HepG2 (cell line): ENCODE data around the gene KIR2DL1. TPM values are rescaled to one million over a fixed set of nuclear protein-coding genes. Genes with fewer than 3 reads are reported as not detected.

Source experiments
- ATAC-seq: fragments of 200-7000 bp; cut with Tn5 transposase; 3 replicates; pipeline ENCODE4 v1.9.1; 2020; ENCODE audit warnings: mild to moderate bottlenecking, moderate library complexity
- BruUV-seq: library from RNA; stranded (reverse); fragments of 400-500 nt; replicated peaks from 2 replicates; lab custom pipeline; 2021; lab: Mats Ljungman, UMichigan
- CTCF ChIA-PET: fragments of 300-600 bp; formaldehyde crosslinking; extraction: SDS; loops from one replicate; lab custom pipeline; 2021; ENCODE audit warnings: low total read pairs, inconsistent platforms, low intra/inter-chr PET ratio; lab: Yijun Ruan, JAX
- POLR2A ChIA-PET: fragments of 350-600 bp; sonication (Branson Sonifier 250); formaldehyde crosslinking; loops from one replicate; lab custom pipeline; 2020; ENCODE audit warnings: antibody characterized with exemption, inconsistent platforms; lab: Yijun Ruan, JAX
- DNase-seq: peaks from one replicate; pipeline ENCODE4 v3.0.0-alpha.2; 2015; ENCODE audit warnings: low spot score
- FAIRE-seq: peaks from 3 replicates; lab custom pipeline; 2011; peaks lifted over from hg19 to GRCh38; lab: Jason Lieb, UNC
- H2AFZ ChIP-seq: one replicate; pipeline ENCODE4 v1.6.1; 2011; ENCODE audit warnings: low read length, inconsistent platforms
- H3K27ac ChIP-seq: fragments of 300-600 bp; 3 replicates; pipeline ENCODE4 v1.8.0; 2011; ENCODE audit warnings: mixed run types, mild to moderate bottlenecking, mixed read lengths, low read length, inconsistent platforms; ENCODE audit not compliant: insufficient read depth; ENCODE audit errors: extremely low read length
- H3K27me3 ChIP-seq, 2 experiments: fragments of 200-600 bp in 1 of 2; 2 replicates in 1 of 2; 3 replicates in 1 of 2; pipeline versions ENCODE4 v1.6.0 to v1.8.0; 2011; ENCODE audit warnings: low read length in 2 of 2, mild to moderate bottlenecking in 2 of 2, moderate library complexity in 2 of 2, inconsistent platforms in 1 of 2; ENCODE audit not compliant: insufficient read depth in 2 of 2, control insufficient read depth in 1 of 2
- H3K36me3 ChIP-seq, 2 experiments: fragments of 200-600 bp in 1 of 2; replicated peaks in 1 of 2; 2 replicates in 1 of 2; 3 replicates in 1 of 2; pipeline versions ENCODE4 v1.5.1 to v1.8.0; 2011; ENCODE audit warnings: low read length in 2 of 2, inconsistent platforms in 1 of 2; ENCODE audit not compliant: insufficient read depth in 2 of 2, control insufficient read depth in 1 of 2
- H3K4me1 ChIP-seq: 2 replicates; pipeline ENCODE4 v1.5.1; 2012; ENCODE audit warnings: low read length, inconsistent platforms; ENCODE audit not compliant: insufficient read depth
- H3K4me2 ChIP-seq: 2 replicates; pipeline ENCODE4 v1.6.0; 2011; ENCODE audit warnings: low read depth, low read length, inconsistent platforms
- H3K4me3 ChIP-seq, 3 experiments: fragments of 200-600 bp in 1 of 3; sonication (generic), shearing (Covaris generic) in 1 of 3; replicated peaks in 1 of 3; 2 replicates each; pipeline ENCODE4 v1.5.1; 2011 to 2016; ENCODE audit warnings: low read length in 3 of 3, inconsistent platforms in 2 of 3, low read depth in 2 of 3, mild to moderate bottlenecking in 2 of 3, control low read depth in 1 of 3, mixed read lengths in 1 of 3; ENCODE audit not compliant: insufficient read depth in 1 of 3
- H3K79me2 ChIP-seq: one replicate; pipeline ENCODE4 v1.6.1; 2011; ENCODE audit warnings: low read length, inconsistent platforms; ENCODE audit not compliant: insufficient read depth
- H3K9ac ChIP-seq: 2 replicates; pipeline ENCODE4 v1.6.0; 2011; ENCODE audit warnings: mild to moderate bottlenecking, low read depth, low read length, inconsistent platforms; ENCODE audit not compliant: insufficient read depth
- H3K9me3 ChIP-seq: 2 replicates; pipeline ENCODE4 v1.5.1; 2012; ENCODE audit warnings: mild to moderate bottlenecking, low read length
- H4K20me1 ChIP-seq: 2 replicates; pipeline ENCODE4 v1.6.0; 2011; ENCODE audit warnings: inconsistent platforms, mild to moderate bottlenecking, low read length, moderate library complexity; ENCODE audit not compliant: insufficient read depth
- DMAP1 ChIP-seq: IDR thresholded peaks from 2 replicates; pipeline ENCODE4 v1.6.1; 2016
- DR1 ChIP-seq: sonication (generic); formaldehyde crosslinking; IDR thresholded peaks from 2 replicates; pipeline ENCODE4 v1.8.0; 2021; ENCODE audit warnings: mild to moderate bottlenecking, missing genetic modification reagents, inconsistent platforms
- HMG20A ChIP-seq: IDR thresholded peaks from 2 replicates; pipeline ENCODE4 v1.6.1; 2016; ENCODE audit warnings: borderline replicate concordance
- IRX3 ChIP-seq: sonication (generic); formaldehyde crosslinking; IDR thresholded peaks from 2 replicates; pipeline ENCODE4 v1.8.1; 2023; ENCODE audit warnings: mild to moderate bottlenecking, low read depth, missing genetic modification reagents, borderline replicate concordance
- KLF12 ChIP-seq: sonication (generic); formaldehyde crosslinking; IDR thresholded peaks from 2 replicates; pipeline ENCODE4 v1.4.0; 2020; ENCODE audit warnings: missing genetic modification reagents, borderline replicate concordance
- MYC ChIP-seq: sonication (generic); formaldehyde crosslinking; IDR thresholded peaks from 2 replicates; pipeline ENCODE4 v1.9.0; 2021; ENCODE audit warnings: missing genetic modification reagents, borderline replicate concordance
- SP140L ChIP-seq: sonication (generic); formaldehyde crosslinking; IDR thresholded peaks from 2 replicates; pipeline ENCODE4 v1.4.0; 2020; ENCODE audit warnings: missing genetic modification reagents, borderline replicate concordance
- SRSF1 ChIP-seq: fragments of 200-400 bp; formaldehyde crosslinking; optimal IDR thresholded peaks from 2 replicates; pipeline ENCODE3; 2017; ENCODE audit warnings: mild to moderate bottlenecking, low read depth, low read length, moderate library complexity
- TBX2 ChIP-seq: sonication (generic); formaldehyde crosslinking; IDR thresholded peaks from 2 replicates; pipeline ENCODE4 v1.5.0; 2020; ENCODE audit warnings: missing genetic modification reagents, mild to moderate bottlenecking, borderline replicate concordance
- ZMYM4 ChIP-seq: sonication (generic); formaldehyde crosslinking; IDR thresholded peaks from 2 replicates; pipeline ENCODE4 v1.8.1; 2023; ENCODE audit warnings: mild to moderate bottlenecking, missing genetic modification reagents
- ZNF567 ChIP-seq: sonication (generic); formaldehyde crosslinking; IDR thresholded peaks from 2 replicates; pipeline ENCODE4 v1.8.1; 2023; ENCODE audit warnings: mild to moderate bottlenecking, missing genetic modification reagents, borderline replicate concordance
- WGBS: methylation state at CpG from one replicate; pipeline ENCODE4 v1.1.6; 2017; ENCODE audit warnings: low lambda C conversion rate; 5-methylcytosine and 5-hydroxymethylcytosine counted together
- in situ Hi-C: cut with HindIII; loops from 2 replicates; pipeline ENCODE4 v1.10.0; 2017; ENCODE audit warnings: low pct_unique_long_range_greater_than_20kb; ENCODE audit not compliant: extremely low pct_ligation_motif_present
- intact Hi-C: fragments of 100-400 bp; cut with micrococcal nuclease; formaldehyde crosslinking; loops from one replicate; pipeline ENCODE4 v1.10.0; 2022; ENCODE audit not compliant: unreplicated experiment
- polyA plus RNA-seq, 8 experiments: library from polyadenylated mRNA; depleted of rRNA in 3 of 8; stranded (reverse) in 7 of 8; unstranded in 1 of 8; fragments of >200 nt; fragmentation: Illumina TruSeq in 4 of 8; extraction: Trizol in 4 of 8; gene quantifications; 2 replicates each; pipeline versions ENCODE4 v1.2.1 to v1.2.3, GENCODE V29; 2011 to 2016; ENCODE audit warnings: low read depth in 4 of 8, missing spikeins in 1 of 8, mixed read lengths in 1 of 8; ENCODE audit not compliant: insufficient read depth in 1 of 8
- total RNA-seq, 5 experiments: library from RNA; depleted of rRNA; stranded (reverse); fragments of >200 nt; fragmentation: Illumina TruSeq; extraction: Trizol; gene quantifications; 2 replicates each; pipeline ENCODE4 v1.2.3, GENCODE V29; 2016; ENCODE audit warnings: low read depth in 1 of 5
- TF ChIP-seq, protein P1 (sequence below): IDR thresholded peaks from 2 replicates; pipeline ENCODE4 v1.6.1; 2016; ENCODE audit warnings: mild to moderate bottlenecking
- TF ChIP-seq, protein P2 (sequence below): sonication (generic); formaldehyde crosslinking; IDR thresholded peaks from 2 replicates; pipeline ENCODE4 v1.5.0; 2020; ENCODE audit warnings: missing genetic modification reagents
- TF ChIP-seq, protein P3 (sequence below): sonication (generic); formaldehyde crosslinking; IDR thresholded peaks from 2 replicates; pipeline ENCODE4 v1.8.0; 2022; ENCODE audit warnings: mild to moderate bottlenecking, missing genetic modification reagents, moderate library complexity
- TF ChIP-seq, protein P4 (sequence below): IDR thresholded peaks from 2 replicates; pipeline ENCODE4 v1.6.1; 2016; ENCODE audit warnings: missing compliant biosample characterization, missing genetic modification reagents, borderline replicate concordance
- TF ChIP-seq, protein P5 (sequence below): sonication (generic); formaldehyde crosslinking; IDR thresholded peaks from 2 replicates; pipeline ENCODE4 v1.4.0; 2020; ENCODE audit warnings: missing genetic modification reagents, low read depth, mild to moderate bottlenecking, borderline replicate concordance

The KIR2DL1 gene
- total and polyA plus RNA-seq, 2 of the 13 experiments (the other 11 are each of a cell fraction or from before 2014, with no cell fraction given): not detected

DNA sequence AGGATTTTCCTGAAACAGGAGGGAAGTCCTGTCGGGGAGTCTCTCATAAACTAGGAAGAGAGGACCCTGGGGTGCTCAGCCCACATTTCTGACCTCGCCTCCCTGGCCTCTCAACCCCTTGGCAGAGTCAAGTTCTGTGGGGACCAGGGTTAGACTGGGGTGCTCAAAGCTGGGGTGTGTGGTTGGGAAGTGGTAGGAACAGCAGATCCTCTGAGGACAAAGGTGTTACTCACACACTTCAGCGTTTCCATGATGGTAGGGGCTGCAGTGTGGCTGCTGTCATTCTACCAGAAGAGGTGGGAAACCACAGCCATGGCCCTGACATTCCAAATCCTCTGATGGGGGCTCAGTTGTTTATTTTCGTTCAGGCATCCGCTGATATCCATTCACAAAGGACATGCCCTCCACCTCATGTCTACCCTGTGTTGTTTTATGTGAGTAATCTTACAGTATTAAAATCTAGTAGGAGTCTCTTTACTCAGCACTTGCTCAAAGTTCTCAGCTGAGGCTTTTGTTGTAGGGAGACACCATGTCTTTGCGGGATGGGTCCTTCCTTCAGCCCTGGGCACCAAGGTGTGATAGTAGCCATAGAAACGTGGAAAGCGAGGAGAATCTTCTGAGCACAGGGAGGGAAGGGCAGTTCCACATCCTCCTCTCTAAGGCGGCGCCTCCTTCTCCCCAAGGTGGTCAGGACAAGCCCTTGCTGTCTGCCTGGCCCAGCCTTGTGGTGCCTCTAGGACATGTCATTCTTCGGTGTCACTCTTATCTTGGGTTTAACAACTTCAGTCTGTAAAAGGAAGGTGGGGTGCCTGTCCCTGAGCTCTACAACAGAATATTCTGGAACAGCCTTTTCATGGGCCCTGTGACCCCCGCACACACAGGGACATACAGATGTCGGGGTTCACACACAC is 29.8 kb upstream of the KIR2DL1 start:
- CTCF ChIA-PET: no interaction called here
- ATAC-seq (no peak; the same call in 2 of the 3 replicates), DNase-seq (no peak), FAIRE-seq (no peak)
- intact Hi-C loops (no loop called here), in situ Hi-C loops (no loop called here)
- Histone ChIP-seq H3K36me3 (no peaks in the 10 kb centered on the region), H3K27me3 (no peaks in the 10 kb centered on the region), H4K20me1 (no peaks in the 10 kb centered on the region), H2AFZ (no peak overlapping the region), H3K4me3 (no peak overlapping the region), H3K79me2 (no peaks in the 10 kb centered on the region), H3K9me3 (no peaks in the 10 kb centered on the region), H3K27ac (no peak overlapping the region), H3K9ac (no peak overlapping the region), H3K4me1 (no peaks in the 10 kb centered on the region), H3K4me2 (no peak overlapping the region)
- no TSS peak for BruUV-seq
- POLR2A ChIA-PET: no interaction called here
- 3% methylated on average over 12 of the region's 13 CpGs for WGBS
- no peak for TF ChIP-seq ZNF567 (CRISPR knock-in tag)
- no peak for TF ChIP-seq DR1 (CRISPR knock-in tag)
- TF ChIP-seq, protein P1, sequence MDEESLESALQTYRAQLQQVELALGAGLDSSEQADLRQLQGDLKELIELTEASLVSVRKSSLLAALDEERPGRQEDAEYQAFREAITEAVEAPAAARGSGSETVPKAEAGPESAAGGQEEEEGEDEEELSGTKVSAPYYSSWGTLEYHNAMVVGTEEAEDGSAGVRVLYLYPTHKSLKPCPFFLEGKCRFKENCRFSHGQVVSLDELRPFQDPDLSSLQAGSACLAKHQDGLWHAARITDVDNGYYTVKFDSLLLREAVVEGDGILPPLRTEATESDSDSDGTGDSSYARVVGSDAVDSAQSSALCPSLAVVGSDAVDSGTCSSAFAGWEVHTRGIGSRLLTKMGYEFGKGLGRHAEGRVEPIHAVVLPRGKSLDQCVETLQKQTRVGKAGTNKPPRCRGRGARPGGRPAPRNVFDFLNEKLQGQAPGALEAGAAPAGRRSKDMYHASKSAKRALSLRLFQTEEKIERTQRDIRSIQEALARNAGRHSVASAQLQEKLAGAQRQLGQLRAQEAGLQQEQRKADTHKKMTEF: no peak
- TF ChIP-seq TBX2 (CRISPR knock-in tag): no peak
- TF ChIP-seq IRX3 (CRISPR knock-in tag): no peak
- TF ChIP-seq, protein P2, sequence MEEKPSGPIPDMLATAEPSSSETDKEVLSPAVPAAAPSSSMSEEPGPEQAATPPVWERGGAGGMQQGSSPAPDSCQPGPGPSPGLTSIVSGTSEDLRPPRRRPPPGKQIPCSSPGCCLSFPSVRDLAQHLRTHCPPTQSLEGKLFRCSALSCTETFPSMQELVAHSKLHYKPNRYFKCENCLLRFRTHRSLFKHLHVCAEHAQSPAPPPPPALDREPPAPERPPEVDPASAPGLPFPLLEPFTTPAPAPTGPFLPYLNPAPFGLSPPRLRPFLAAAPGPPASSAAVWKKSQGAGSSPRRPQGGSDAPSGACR (CRISPR knock-in tag): no peak
- TF ChIP-seq SRSF1: no peak
- TF ChIP-seq MYC: no peak
- TF ChIP-seq ZMYM4 (CRISPR knock-in tag): no peak
- TF ChIP-seq, protein P3, sequence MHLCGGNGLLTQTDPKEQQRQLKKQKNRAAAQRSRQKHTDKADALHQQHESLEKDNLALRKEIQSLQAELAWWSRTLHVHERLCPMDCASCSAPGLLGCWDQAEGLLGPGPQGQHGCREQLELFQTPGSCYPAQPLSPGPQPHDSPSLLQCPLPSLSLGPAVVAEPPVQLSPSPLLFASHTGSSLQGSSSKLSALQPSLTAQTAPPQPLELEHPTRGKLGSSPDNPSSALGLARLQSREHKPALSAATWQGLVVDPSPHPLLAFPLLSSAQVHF (CRISPR knock-in tag): no peak
- TF ChIP-seq, protein P4, sequence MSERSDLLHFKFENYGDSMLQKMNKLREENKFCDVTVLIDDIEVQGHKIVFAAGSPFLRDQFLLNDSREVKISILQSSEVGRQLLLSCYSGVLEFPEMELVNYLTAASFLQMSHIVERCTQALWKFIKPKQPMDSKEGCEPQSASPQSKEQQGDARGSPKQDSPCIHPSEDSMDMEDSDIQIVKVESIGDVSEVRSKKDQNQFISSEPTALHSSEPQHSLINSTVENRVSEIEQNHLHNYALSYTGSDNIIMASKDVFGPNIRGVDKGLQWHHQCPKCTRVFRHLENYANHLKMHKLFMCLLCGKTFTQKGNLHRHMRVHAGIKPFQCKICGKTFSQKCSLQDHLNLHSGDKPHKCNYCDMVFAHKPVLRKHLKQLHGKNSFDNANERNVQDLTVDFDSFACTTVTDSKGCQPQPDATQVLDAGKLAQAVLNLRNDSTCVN (CRISPR knock-in tag): no peak
- TF ChIP-seq KLF12: no peak
- no peak for TF ChIP-seq HMG20A (CRISPR knock-in tag)
- TF ChIP-seq, protein P5, sequence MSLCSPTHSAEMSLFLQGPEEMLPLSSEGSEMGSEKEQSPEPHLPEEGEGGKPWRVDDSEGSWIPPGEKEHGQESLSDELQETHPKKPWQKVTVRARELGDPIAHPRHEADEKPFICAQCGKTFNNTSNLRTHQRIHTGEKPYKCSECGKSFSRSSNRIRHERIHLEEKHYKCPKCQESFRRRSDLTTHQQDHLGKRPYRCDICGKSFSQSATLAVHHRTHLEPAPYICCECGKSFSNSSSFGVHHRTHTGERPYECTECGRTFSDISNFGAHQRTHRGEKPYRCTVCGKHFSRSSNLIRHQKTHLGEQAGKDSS (CRISPR knock-in tag): no peak
- TF ChIP-seq SP140L (CRISPR knock-in tag): no peak
- no peak for TF ChIP-seq DMAP1 (CRISPR knock-in tag)
